HepG2 (cell line): ENCODE measurements around the gene WNT3A. TPM values are rescaled to one million over a fixed set of nuclear protein-coding genes. Genes with fewer than 3 reads are reported as not detected.
A peak's percentile ranks its signal among the peaks of the same experiment; 100 is the strongest.

Experiments used
- EEA1 ChIP-seq: sonication (generic); formaldehyde crosslinking; IDR thresholded peaks from 2 replicates; pipeline ENCODE4 v1.5.1; 2020; ENCODE audit warnings: mild to moderate bottlenecking, missing genetic modification reagents, borderline replicate concordance
- FUBP1 ChIP-seq: sonication (generic); formaldehyde crosslinking; IDR thresholded peaks from 2 replicates; pipeline ENCODE4 v1.5.1; 2020; ENCODE audit warnings: missing genetic modification reagents, mild to moderate bottlenecking, borderline replicate concordance
- HDAC1 ChIP-seq: sonication (generic); formaldehyde crosslinking; IDR thresholded peaks from 2 replicates; pipeline ENCODE4 v1.5.1; 2020; ENCODE audit warnings: mild to moderate bottlenecking, missing genetic modification reagents
- LRRFIP1 ChIP-seq: sonication (generic); formaldehyde crosslinking; conservative IDR thresholded peaks from 2 replicates; pipeline ENCODE4 v1.4.0; 2020; ENCODE audit warnings: missing genetic modification reagents
- MTA3 ChIP-seq: sonication (generic); formaldehyde crosslinking; IDR thresholded peaks from 2 replicates; pipeline ENCODE4 v1.4.0; 2020; ENCODE audit warnings: missing genetic modification reagents
- RELA ChIP-seq: sonication (generic); formaldehyde crosslinking; IDR thresholded peaks from 2 replicates; pipeline ENCODE4 v1.4.0; 2020; ENCODE audit warnings: missing genetic modification reagents
- SMARCC2 ChIP-seq: fragments of 450-650 bp; IDR thresholded peaks from 2 replicates; pipeline ENCODE4 v1.6.1; 2017; ENCODE audit warnings: antibody characterized with exemption, mild to moderate bottlenecking
- ZNF280D ChIP-seq: sonication (generic); formaldehyde crosslinking; IDR thresholded peaks from 2 replicates; pipeline ENCODE4 v1.5.1; 2020; ENCODE audit warnings: mild to moderate bottlenecking, missing genetic modification reagents
- ZNF30 ChIP-seq: sonication (generic); formaldehyde crosslinking; IDR thresholded peaks from 2 replicates; pipeline ENCODE4 v1.5.0; 2020; ENCODE audit warnings: mild to moderate bottlenecking, missing genetic modification reagents
- ZNF33B ChIP-seq: sonication (generic); formaldehyde crosslinking; IDR thresholded peaks from 2 replicates; pipeline ENCODE4 v1.5.1; 2020; ENCODE audit warnings: mild to moderate bottlenecking, missing genetic modification reagents
- ZNF451 ChIP-seq: sonication (generic); formaldehyde crosslinking; IDR thresholded peaks from 2 replicates; pipeline ENCODE4 v1.5.0; 2020; ENCODE audit warnings: mild to moderate bottlenecking, missing genetic modification reagents
- ZNF546 ChIP-seq: sonication (generic); formaldehyde crosslinking; conservative IDR thresholded peaks from 2 replicates; pipeline ENCODE4 v1.8.1; 2023; ENCODE audit warnings: mild to moderate bottlenecking, missing genetic modification reagents
- ZNF761 ChIP-seq: sonication (generic); formaldehyde crosslinking; conservative IDR thresholded peaks from 2 replicates; pipeline ENCODE4 v1.4.0; 2020; ENCODE audit warnings: mild to moderate bottlenecking, missing genetic modification reagents
- ZNF768 ChIP-seq: sonication (generic); formaldehyde crosslinking; IDR thresholded peaks from 2 replicates; pipeline ENCODE4 v1.4.0; 2020; ENCODE audit warnings: missing genetic modification reagents
- ZNF839 ChIP-seq: sonication (generic); formaldehyde crosslinking; IDR thresholded peaks from 2 replicates; pipeline ENCODE4 v1.4.0; 2020; ENCODE audit warnings: missing genetic modification reagents, mild to moderate bottlenecking, borderline replicate concordance
- polyA plus RNA-seq, 8 experiments: library from polyadenylated mRNA; depleted of rRNA in 3 of 8; stranded (reverse) in 7 of 8; unstranded in 1 of 8; fragments of >200 nt; fragmentation: Illumina TruSeq in 4 of 8; extraction: Trizol in 4 of 8; gene quantifications; 2 replicates each; pipeline versions ENCODE4 v1.2.1 to v1.2.3, GENCODE V29; 2011 to 2016; ENCODE audit warnings: low read depth in 4 of 8, missing spikeins in 1 of 8, mixed read lengths in 1 of 8; ENCODE audit not compliant: insufficient read depth in 1 of 8
- total RNA-seq, 5 experiments: library from RNA; depleted of rRNA; stranded (reverse); fragments of >200 nt; fragmentation: Illumina TruSeq; extraction: Trizol; gene quantifications; 2 replicates each; pipeline ENCODE4 v1.2.3, GENCODE V29; 2016; ENCODE audit warnings: low read depth in 1 of 5
- TF ChIP-seq, protein P1 (sequence below): sonication (generic); formaldehyde crosslinking; IDR thresholded peaks from 2 replicates; pipeline ENCODE4 v1.4.0; 2020; ENCODE audit warnings: missing genetic modification reagents
- TF ChIP-seq, protein P2 (sequence below): sonication (generic); formaldehyde crosslinking; IDR thresholded peaks from 2 replicates; pipeline ENCODE4 v1.4.0; 2020; ENCODE audit warnings: missing genetic modification reagents

The WNT3A gene
- total and polyA plus RNA-seq, 2 of the 13 experiments (the other 11 are each of a cell fraction or from before 2014, with no cell fraction given): not detected

GRCh38 chr1:228102791-228103620 is 96.2 kb downstream of the WNT3A start, which contains the start of gene C1orf35 (continued):
- TF ChIP-seq, protein P1, sequence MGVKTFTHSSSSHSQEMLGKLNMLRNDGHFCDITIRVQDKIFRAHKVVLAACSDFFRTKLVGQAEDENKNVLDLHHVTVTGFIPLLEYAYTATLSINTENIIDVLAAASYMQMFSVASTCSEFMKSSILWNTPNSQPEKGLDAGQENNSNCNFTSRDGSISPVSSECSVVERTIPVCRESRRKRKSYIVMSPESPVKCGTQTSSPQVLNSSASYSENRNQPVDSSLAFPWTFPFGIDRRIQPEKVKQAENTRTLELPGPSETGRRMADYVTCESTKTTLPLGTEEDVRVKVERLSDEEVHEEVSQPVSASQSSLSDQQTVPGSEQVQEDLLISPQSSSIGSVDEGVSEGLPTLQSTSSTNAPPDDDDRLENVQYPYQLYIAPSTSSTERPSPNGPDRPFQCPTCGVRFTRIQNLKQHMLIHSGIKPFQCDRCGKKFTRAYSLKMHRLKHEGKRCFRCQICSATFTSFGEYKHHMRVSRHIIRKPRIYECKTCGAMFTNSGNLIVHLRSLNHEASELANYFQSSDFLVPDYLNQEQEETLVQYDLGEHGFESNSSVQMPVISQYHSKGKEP (CRISPR knock-in tag): peak; percentile 80
- no peak for TF ChIP-seq FUBP1 (CRISPR knock-in tag)
- TF ChIP-seq, protein P2, sequence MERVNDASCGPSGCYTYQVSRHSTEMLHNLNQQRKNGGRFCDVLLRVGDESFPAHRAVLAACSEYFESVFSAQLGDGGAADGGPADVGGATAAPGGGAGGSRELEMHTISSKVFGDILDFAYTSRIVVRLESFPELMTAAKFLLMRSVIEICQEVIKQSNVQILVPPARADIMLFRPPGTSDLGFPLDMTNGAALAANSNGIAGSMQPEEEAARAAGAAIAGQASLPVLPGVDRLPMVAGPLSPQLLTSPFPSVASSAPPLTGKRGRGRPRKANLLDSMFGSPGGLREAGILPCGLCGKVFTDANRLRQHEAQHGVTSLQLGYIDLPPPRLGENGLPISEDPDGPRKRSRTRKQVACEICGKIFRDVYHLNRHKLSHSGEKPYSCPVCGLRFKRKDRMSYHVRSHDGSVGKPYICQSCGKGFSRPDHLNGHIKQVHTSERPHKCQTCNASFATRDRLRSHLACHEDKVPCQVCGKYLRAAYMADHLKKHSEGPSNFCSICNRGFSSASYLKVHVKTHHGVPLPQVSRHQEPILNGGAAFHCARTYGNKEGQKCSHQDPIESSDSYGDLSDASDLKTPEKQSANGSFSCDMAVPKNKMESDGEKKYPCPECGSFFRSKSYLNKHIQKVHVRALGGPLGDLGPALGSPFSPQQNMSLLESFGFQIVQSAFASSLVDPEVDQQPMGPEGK: peak; percentile 42; the same call in 1 of the 2 replicates
- no peak for TF ChIP-seq ZNF839 (CRISPR knock-in tag)
- 0 out of 2 replicates have a peak, but pooled peaks have one; percentile 35 for TF ChIP-seq ZNF280D
- peak; percentile 45; the same call in 1 of the 2 replicates for TF ChIP-seq ZNF768 (CRISPR knock-in tag)
- TF ChIP-seq SMARCC2: no peak
- peak; percentile 97; the same call in 1 of the 2 replicates for TF ChIP-seq ZNF451 (CRISPR knock-in tag)
- TF ChIP-seq ZNF761 (CRISPR knock-in tag): peak; percentile 84; the same call in 1 of the 2 replicates
- no peak for TF ChIP-seq LRRFIP1 (CRISPR knock-in tag)
- peak; percentile 84; the same call in 1 of the 2 replicates for TF ChIP-seq ZNF30 (CRISPR knock-in tag)
- no peak for TF ChIP-seq RELA (CRISPR knock-in tag)
- TF ChIP-seq ZNF33B (CRISPR knock-in tag): peak; percentile 56; the same call in 1 of the 2 replicates
- TF ChIP-seq EEA1 (CRISPR knock-in tag): no peak; the same call in 1 of the 2 replicates
- no peak for TF ChIP-seq MTA3 (CRISPR knock-in tag)
- peak; percentile 96 for TF ChIP-seq HDAC1 (CRISPR knock-in tag)
- TF ChIP-seq ZNF546 (CRISPR knock-in tag): peak; percentile 42; the same call in 1 of the 2 replicates
